GM19455 (cell line): ENCODE results near the gene DLG1.
"Not testable (repeated sequence)": the region's sequence is repeated elsewhere in the genome, so short reads cannot be mapped to it uniquely, and the experiment has no call there.

ENCODE experiments used
- ATAC-seq: cut with Tn5 transposase; IDR thresholded peaks from one replicate; pipeline ENCODE4 v1.9.1; 2021; ENCODE audit not compliant: unreplicated experiment

DLG1 gene

DNA sequence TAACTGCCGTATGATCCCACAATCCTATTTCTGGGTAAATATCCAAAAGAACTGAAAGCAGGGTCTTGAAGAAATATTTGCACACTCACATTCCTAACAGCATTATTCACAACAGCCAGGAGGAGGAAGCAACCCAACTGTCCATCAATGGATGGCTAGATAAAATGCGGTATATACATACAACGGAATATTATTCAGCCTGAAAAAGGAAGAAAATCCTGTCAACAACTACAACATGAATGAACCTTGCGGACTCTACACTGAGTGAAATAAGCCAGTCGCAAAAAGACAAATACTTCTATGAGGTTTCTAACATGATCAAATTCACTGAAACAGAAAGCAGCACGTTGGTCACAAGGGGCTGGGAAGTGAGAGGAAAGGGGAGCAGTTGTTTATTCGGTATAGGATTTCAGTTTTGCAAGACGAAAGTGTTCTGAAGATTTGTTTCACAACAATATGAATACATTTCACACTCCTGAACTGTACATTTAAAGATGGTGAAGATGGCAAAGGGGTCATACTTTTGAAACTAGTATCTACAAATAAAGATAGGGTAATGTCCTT lies 6.2 kb downstream of the DLG1 start:
- no peak for ATAC-seq

GRCh38 chr3:197289726-197290125 lies 8.7 kb downstream of the DLG1 start:
- no peak for ATAC-seq

GRCh38 chr3:197286678-197287077 lies 11.7 kb downstream of the DLG1 start:
- no peak for ATAC-seq

- ATAC-seq = no peak
Observed at GRCh38 chr3:197285557-197285956, 12.9 kb downstream of the DLG1 start.

GRCh38 chr3:197283045-197283444 lies 15.4 kb downstream of the DLG1 start:
- ATAC-seq = no peak

DNA sequence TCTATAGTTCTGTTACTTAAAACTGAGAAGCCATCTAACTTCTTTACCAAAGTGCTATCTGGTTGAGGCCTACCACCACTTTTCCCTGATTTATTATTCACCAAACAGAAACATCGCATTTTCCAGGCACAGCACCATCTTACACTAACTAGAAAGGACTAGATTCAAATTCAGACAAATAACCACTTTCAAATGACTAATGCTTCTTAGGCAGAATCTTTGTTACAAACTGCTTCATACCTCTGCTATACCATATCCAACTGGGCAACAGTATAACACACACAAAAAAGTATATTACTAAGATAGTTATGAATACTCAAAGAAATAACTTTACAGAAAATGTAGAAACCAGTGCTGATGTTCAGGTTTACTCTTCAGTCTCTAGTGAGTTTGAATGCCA lies 16.6 kb downstream of the DLG1 start:
- ATAC-seq = no peak

DNA sequence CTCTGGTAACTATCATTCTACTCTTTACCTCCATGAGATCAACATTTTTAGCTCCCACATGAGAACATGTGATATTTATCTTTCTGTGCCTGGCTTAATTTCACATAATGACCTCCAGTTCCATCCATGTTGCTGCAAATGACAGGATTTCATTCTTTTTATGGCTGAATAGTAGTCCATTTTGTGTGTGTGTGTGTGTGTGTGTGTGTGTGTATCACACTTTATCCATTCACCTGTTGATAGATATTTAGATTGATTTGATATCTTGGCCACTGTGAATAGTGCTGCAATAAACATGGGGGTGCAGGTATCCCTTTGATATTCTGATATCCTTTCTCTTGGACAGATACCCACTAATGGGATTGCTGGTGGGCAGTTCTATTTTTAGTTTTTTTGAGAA lies 18.3 kb downstream of the DLG1 start:
- ATAC-seq = no peak

DNA sequence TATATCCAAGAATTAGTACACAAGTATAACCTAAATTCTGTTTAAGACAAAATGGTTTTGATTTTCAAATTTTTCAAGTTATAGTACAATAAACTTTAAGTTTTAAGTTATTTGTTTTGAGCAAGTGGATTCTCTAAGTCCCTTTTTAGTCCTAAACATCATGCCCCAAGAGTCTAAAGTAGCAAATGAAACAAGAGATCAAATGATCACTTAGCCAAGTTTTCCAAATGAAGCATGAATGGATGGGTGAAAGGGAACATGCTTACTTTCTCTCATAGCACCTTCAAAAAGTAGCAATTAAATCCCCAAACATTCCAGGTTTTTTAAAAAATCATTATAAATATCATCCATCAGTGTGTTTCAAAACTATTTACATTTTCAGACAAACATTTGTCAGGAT lies 19.5 kb downstream of the DLG1 start:
- no peak for ATAC-seq

- ATAC-seq = not testable (repeated sequence)
Observed at GRCh38 chr3:197276808-197277207, 21.6 kb downstream of the DLG1 start.

- ATAC-seq = no peak
Observed at GRCh38 chr3:197270558-197271317, 27.7 kb downstream of the DLG1 start.

DNA sequence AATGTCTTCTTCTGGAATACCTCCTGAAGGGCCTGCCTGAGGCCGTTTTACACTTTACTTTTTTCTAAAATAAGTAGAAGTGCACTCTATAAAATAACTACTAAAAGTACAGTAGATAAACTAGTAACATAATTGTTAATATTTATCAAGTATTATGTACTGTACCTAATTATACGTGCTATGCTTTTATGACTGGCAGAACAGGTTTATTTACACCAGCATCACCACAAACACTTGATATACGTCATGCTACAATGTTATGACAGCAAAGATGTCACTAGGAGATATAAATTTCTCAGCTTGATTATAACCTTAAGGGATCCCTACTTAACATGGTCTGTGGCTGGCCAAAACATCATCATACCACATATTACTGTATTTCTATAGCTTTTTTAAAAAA lies 29.4 kb downstream of the DLG1 start:
- ATAC-seq = no peak

DNA sequence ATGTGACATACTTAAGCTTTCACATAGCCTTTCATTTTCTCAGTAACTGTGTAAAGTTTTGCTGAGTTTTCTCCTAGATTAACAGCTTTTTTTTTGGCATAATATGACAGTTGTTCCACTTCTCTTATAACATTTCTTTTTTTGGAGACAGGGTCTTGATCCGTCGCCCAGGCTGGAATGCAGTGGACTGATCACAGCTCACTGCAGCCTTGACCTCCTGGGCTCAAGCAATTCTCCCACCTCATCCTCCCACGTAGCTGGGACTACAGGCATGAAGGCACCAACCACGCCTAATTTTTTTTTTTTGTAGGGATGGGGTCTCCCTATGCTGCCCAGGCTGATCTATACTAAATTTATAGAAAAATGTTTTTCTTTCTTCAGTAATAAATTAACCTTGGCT lies 30.1 kb downstream of the DLG1 start:
- no peak for ATAC-seq

- ATAC-seq = no peak
Observed at GRCh38 chr3:197266331-197266730, 32.1 kb downstream of the DLG1 start.

- no peak for ATAC-seq
Observed at GRCh38 chr3:197262709-197263108, 35.7 kb downstream of the DLG1 start.

DNA sequence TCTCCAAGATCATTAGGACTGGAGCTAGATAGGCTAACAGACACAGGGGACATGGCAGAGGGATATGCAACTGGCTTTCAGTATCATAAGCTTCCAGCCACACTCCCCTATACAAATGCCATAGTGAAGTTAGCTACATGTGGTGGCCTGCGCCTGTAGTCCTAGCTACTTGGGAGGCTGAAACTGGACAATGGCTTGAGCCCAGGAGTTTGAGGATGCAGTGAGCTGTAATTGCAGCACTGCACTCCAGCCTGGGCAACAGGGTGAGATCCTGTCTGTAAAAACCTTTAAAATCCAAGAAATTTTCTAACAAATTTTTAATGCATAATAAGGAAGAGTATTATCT lies 37.3 kb downstream of the DLG1 start:
- ATAC-seq = no peak

GRCh38 chr3:197260491-197261163 lies 37.8 kb downstream of the DLG1 start:
- no peak for ATAC-seq

DNA sequence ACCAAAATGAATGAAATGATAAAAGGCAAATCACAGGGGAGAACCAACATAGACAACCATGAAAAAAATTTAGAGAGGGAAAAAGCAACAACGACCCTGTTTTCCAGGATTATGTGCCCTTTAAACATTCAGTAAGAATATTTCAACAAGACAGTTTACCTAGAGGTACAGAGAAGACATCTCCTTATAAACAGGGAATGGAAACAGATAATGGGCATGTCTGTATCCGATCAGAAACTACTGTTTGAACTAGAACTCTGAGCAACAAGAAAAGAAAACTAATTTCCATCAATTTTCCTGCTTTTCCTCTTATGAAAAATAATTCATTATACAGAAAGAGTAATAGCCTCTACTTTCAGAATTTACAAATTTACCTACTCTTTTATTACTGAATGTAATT lies 39.3 kb downstream of the DLG1 start:
- ATAC-seq = no peak

GRCh38 chr3:197258168-197258755 lies 40.1 kb downstream of the DLG1 start:
- no peak for ATAC-seq

GRCh38 chr3:197257711-197258110 lies 40.7 kb downstream of the DLG1 start:
- ATAC-seq = no peak

DNA sequence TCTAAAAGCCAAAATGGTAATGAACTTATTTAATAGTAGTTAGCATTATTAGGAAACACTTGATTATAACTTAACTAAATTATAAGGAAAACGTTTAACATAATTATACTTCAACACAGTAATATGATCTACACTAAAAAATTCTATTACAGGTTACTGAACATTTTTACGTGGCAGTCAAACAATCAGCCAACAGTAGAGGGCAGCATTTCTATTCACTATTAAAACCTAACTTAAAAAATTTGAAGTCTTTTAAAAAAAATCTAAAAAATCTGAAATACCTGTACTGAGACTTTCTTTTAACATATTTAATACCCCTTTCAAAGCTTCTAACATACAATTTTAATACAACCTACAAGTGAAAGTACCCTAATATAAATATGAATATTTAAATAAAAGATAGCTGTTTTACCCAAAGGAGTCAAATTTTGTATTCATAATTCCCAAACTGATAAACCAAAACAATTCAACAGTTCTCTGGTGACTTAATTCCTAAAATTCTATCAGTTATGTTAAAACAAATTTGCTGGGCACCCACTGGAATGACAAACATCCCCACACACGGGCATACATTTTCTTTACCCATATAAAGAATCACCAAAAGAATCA lies 41.5 kb downstream of the DLG1 start:
- no peak for ATAC-seq

GRCh38 chr3:197256104-197256503 lies 42.3 kb downstream of the DLG1 start:
- no peak for ATAC-seq
